CD4-positive, CD25-positive, alpha-beta regulatory T cell (primary cell): ENCODE measurements around the gene RAB21. TPM values are rescaled to one million over a fixed set of nuclear protein-coding genes. Genes with fewer than 3 reads are reported as not detected.

Experiments
- ATAC-seq, 2 donors: fragments of 150-1000 bp; cut with Tn5 transposase; one replicate each; pipeline ENCODE4 v1.10.0; 2021; ENCODE audit warnings: low read depth in 2 of 2, moderate number of reproducible peaks in 2 of 2, moderate library complexity in 1 of 2
- DNase-seq, 3 donors: peaks; one replicate each; pipeline versions ENCODE4 v3.0.0 to v3.0.0-alpha.2; 2012 to 2022; ENCODE audit warnings: mixed read lengths in 1 of 3
- H3K27ac ChIP-seq: one replicate; pipeline ENCODE4 v1.7.0; 2013; ENCODE audit warnings: mild to moderate bottlenecking, low read length; ENCODE audit not compliant: insufficient read depth, poor library complexity, severe bottlenecking
- H3K27me3 ChIP-seq: one replicate; pipeline ENCODE4 v1.7.0; 2013; ENCODE audit warnings: low read length; ENCODE audit not compliant: control insufficient read depth, insufficient read depth
- H3K36me3 ChIP-seq: one replicate; pipeline ENCODE4 v1.7.0; 2013; ENCODE audit warnings: mild to moderate bottlenecking, low read length, moderate library complexity; ENCODE audit not compliant: control insufficient read depth, insufficient read depth
- H3K4me1 ChIP-seq: 2 replicates; pipeline ENCODE4 v1.7.0; 2013; ENCODE audit warnings: mild to moderate bottlenecking, low read length; ENCODE audit not compliant: insufficient read depth, control insufficient read depth, poor library complexity, severe bottlenecking
- H3K4me3 ChIP-seq: one replicate; pipeline ENCODE4 v1.7.0; 2013; ENCODE audit warnings: low read depth, mild to moderate bottlenecking, low read length, moderate library complexity
- H3K9me3 ChIP-seq, 2 experiments: 1 replicate in 1 of 2; 2 replicates in 1 of 2; pipeline ENCODE4 v1.7.0; 2013; ENCODE audit warnings: low read length in 2 of 2, mild to moderate bottlenecking in 1 of 2, moderate library complexity in 1 of 2; ENCODE audit not compliant: control insufficient read depth in 2 of 2
- H3K27ac Mint-ChIP-seq, 3 donors: one replicate each; pipeline ENCODE4 v1.8.0; 2020 to 2022; ENCODE audit warnings: mild to moderate bottlenecking in 3 of 3, mixed read lengths in 3 of 3, moderate library complexity in 2 of 3
- H3K27me3 Mint-ChIP-seq: one replicate; pipeline ENCODE4 v1.8.0; 2022; ENCODE audit warnings: mild to moderate bottlenecking, mixed read lengths
- H3K36me3 Mint-ChIP-seq: one replicate; pipeline ENCODE4 v1.8.0; 2020; ENCODE audit warnings: mixed read lengths
- H3K4me1 Mint-ChIP-seq, 4 donors: one replicate each; pipeline ENCODE4 v1.8.0; 2020 to 2022; ENCODE audit warnings: mixed read lengths in 4 of 4, mild to moderate bottlenecking in 1 of 4
- H3K4me3 Mint-ChIP-seq, 4 donors: one replicate each; pipeline ENCODE4 v1.8.0; 2020 to 2022; ENCODE audit warnings: mild to moderate bottlenecking in 4 of 4, mixed read lengths in 4 of 4, moderate library complexity in 3 of 4
- H3K9me3 Mint-ChIP-seq, 7 donors: one replicate each; pipeline ENCODE4 v1.8.0; 2020 to 2022; ENCODE audit warnings: mixed read lengths in 7 of 7, mild to moderate bottlenecking in 3 of 7, moderate library complexity in 2 of 7
- polyA plus RNA-seq, 4 donors: library from polyadenylated mRNA; unstranded; fragments of 300-500 nt; fragmentation: Illumina TruSeq; gene quantifications; one replicate each; pipeline ENCODE4 v1.2.3, GENCODE V29; 2021
- total RNA-seq: library from RNA; stranded (reverse); gene quantifications from one replicate; pipeline ENCODE4 v1.2.3, GENCODE V29; 2022

The RAB21 gene
- total and polyA plus RNA-seq, 5 donors from 2014 or later: 29.9 to 76.2 (median 40.5) TPM

GRCh38 chr12:71790331-71790730 lies 35.7 kb downstream of the RAB21 start:
- no peak overlapping the region for H3K27ac ChIP-seq
- Mint-ChIP-seq H3K4me1 (peaks cover 5 to 14% (median 12%) of the 10 kb centered on the region in 4 donors), H3K27me3 (no peaks in the 10 kb centered on the region), H3K27ac (no peak overlapping the region), H3K9me3 (no peaks in the 10 kb centered on the region), H3K4me3 (no peak overlapping the region), H3K36me3 (peaks cover 7% of the 10 kb centered on the region)
- no peaks in the 10 kb centered on the region for H3K4me1 ChIP-seq
- no peaks in the 10 kb centered on the region for H3K9me3 ChIP-seq
- no peaks in the 10 kb centered on the region for H3K27me3 ChIP-seq
- DNase-seq (no peak), ATAC-seq (no peak)
- H3K36me3 ChIP-seq: peaks cover 22% of the 10 kb centered on the region
- H3K4me3 ChIP-seq: no peak overlapping the region

- H3K27ac Mint-ChIP-seq: peak overlapping the region; percentile 2 to 71 (median 15)
- DNase-seq (no peak), ATAC-seq (no peak)
- H3K36me3 Mint-ChIP-seq: peaks cover 3% of the 10 kb centered on the region
- H3K4me1 Mint-ChIP-seq: peaks cover 4 to 13% (median 10%) of the 10 kb centered on the region in 4 donors
- Histone ChIP-seq H3K27ac (no peak overlapping the region), H3K9me3 (no peaks in the 10 kb centered on the region), H3K4me1 (no peaks in the 10 kb centered on the region), H3K4me3 (no peak overlapping the region), H3K27me3 (no peaks in the 10 kb centered on the region), H3K36me3 (peaks cover 11% of the 10 kb centered on the region)
- no peak overlapping the region for H3K4me3 Mint-ChIP-seq
- H3K9me3 Mint-ChIP-seq: no peaks in the 10 kb centered on the region
- no peaks in the 10 kb centered on the region for H3K27me3 Mint-ChIP-seq
These were observed 36.9 kb downstream of the RAB21 start for GRCh38 chr12:71791473-71792150.

- no peaks in the 10 kb centered on the region for H3K27me3 Mint-ChIP-seq
- no peak overlapping the region for H3K4me3 Mint-ChIP-seq
- no peak overlapping the region for H3K4me3 ChIP-seq
- H3K4me1 Mint-ChIP-seq: peaks cover 2 to 8% (median 4%) of the 10 kb centered on the region in 4 donors
- H3K4me1 ChIP-seq: no peaks in the 10 kb centered on the region
- no peaks in the 10 kb centered on the region for H3K9me3 Mint-ChIP-seq
- H3K27ac Mint-ChIP-seq: no peak overlapping the region
- no peaks in the 10 kb centered on the region for H3K27me3 ChIP-seq
- H3K27ac ChIP-seq: no peak overlapping the region
- ATAC-seq (peak in 1 of 2 donors; percentile 25), DNase-seq (no peak)
- H3K36me3 ChIP-seq: peaks cover 11% of the 10 kb centered on the region
- no peaks in the 10 kb centered on the region for H3K36me3 Mint-ChIP-seq
- H3K9me3 ChIP-seq: no peaks in the 10 kb centered on the region
These were observed 37.9 kb downstream of the RAB21 start for GRCh38 chr12:71792599-71792998.

GRCh38 chr12:71795901-71796300 lies 41.2 kb downstream of the RAB21 start:
- Histone ChIP-seq H3K27me3 (no peaks in the 10 kb centered on the region), H3K9me3 (no peaks in the 10 kb centered on the region), H3K36me3 (no peaks in the 10 kb centered on the region), H3K4me1 (no peaks in the 10 kb centered on the region), H3K27ac (no peak overlapping the region), H3K4me3 (no peak overlapping the region)
- no peaks in the 10 kb centered on the region for H3K27me3 Mint-ChIP-seq
- peaks cover 0 to 8% (median 0%) of the 10 kb centered on the region in 4 donors for H3K4me1 Mint-ChIP-seq
- DNase-seq: no peak
- H3K9me3 Mint-ChIP-seq: no peaks in the 10 kb centered on the region
- no peak overlapping the region for H3K27ac Mint-ChIP-seq
- no peaks in the 10 kb centered on the region for H3K36me3 Mint-ChIP-seq
- no peak for ATAC-seq
- no peak overlapping the region for H3K4me3 Mint-ChIP-seq

GRCh38 chr12:71797531-71797930 lies 42.9 kb downstream of the RAB21 start:
- no peak overlapping the region for H3K4me3 ChIP-seq
- no peaks in the 10 kb centered on the region for H3K4me1 ChIP-seq
- no peaks in the 10 kb centered on the region for H3K36me3 ChIP-seq
- Mint-ChIP-seq H3K9me3 (no peaks in the 10 kb centered on the region), H3K4me3 (no peak overlapping the region), H3K27ac (no peak overlapping the region), H3K27me3 (no peaks in the 10 kb centered on the region), H3K36me3 (no peaks in the 10 kb centered on the region), H3K4me1 (peaks cover 0 to 8% (median 0%) of the 10 kb centered on the region in 4 donors)
- no peaks in the 10 kb centered on the region for H3K27me3 ChIP-seq
- H3K27ac ChIP-seq: no peak overlapping the region
- no peak for ATAC-seq
- no peak for DNase-seq
- no peaks in the 10 kb centered on the region for H3K9me3 ChIP-seq

GRCh38 chr12:71799106-71799505 lies 44.4 kb downstream of the RAB21 start:
- no peak overlapping the region for H3K4me3 ChIP-seq
- Mint-ChIP-seq H3K9me3 (no peaks in the 10 kb centered on the region), H3K4me1 (peaks cover 0 to 8% (median 0%) of the 10 kb centered on the region in 4 donors), H3K4me3 (no peak overlapping the region), H3K27me3 (no peaks in the 10 kb centered on the region), H3K36me3 (no peaks in the 10 kb centered on the region), H3K27ac (no peak overlapping the region)
- DNase-seq (no peak), ATAC-seq (no peak)
- no peaks in the 10 kb centered on the region for H3K4me1 ChIP-seq
- H3K27ac ChIP-seq: no peak overlapping the region
- no peaks in the 10 kb centered on the region for H3K36me3 ChIP-seq
- no peaks in the 10 kb centered on the region for H3K9me3 ChIP-seq
- H3K27me3 ChIP-seq: no peaks in the 10 kb centered on the region

- H3K27ac ChIP-seq: no peak overlapping the region
- no peak for ATAC-seq
- peaks cover 3% of the 10 kb centered on the region for H3K27me3 ChIP-seq
- H3K36me3 ChIP-seq: no peaks in the 10 kb centered on the region
- Mint-ChIP-seq H3K9me3 (no peaks in the 10 kb centered on the region), H3K36me3 (no peaks in the 10 kb centered on the region), H3K27ac (no peak overlapping the region), H3K27me3 (no peaks in the 10 kb centered on the region), H3K4me3 (no peak overlapping the region), H3K4me1 (peaks cover 0 to 8% (median 0%) of the 10 kb centered on the region in 4 donors)
- no peaks in the 10 kb centered on the region for H3K9me3 ChIP-seq
- no peak overlapping the region for H3K4me3 ChIP-seq
- no peak for DNase-seq
- no peaks in the 10 kb centered on the region for H3K4me1 ChIP-seq
These were observed 45.5 kb downstream of the RAB21 start for GRCh38 chr12:71800177-71800576.

GRCh38 chr12:71804505-71804904 lies 49.8 kb downstream of the RAB21 start:
- ATAC-seq (no peak), DNase-seq (no peak)
- Mint-ChIP-seq H3K36me3 (no peaks in the 10 kb centered on the region), H3K4me3 (no peak overlapping the region), H3K27me3 (peaks cover 4% of the 10 kb centered on the region), H3K4me1 (no peaks in the 10 kb centered on the region), H3K27ac (no peak overlapping the region), H3K9me3 (no peaks in the 10 kb centered on the region)
- no peaks in the 10 kb centered on the region for H3K36me3 ChIP-seq
- no peaks in the 10 kb centered on the region for H3K4me1 ChIP-seq
- no peak overlapping the region for H3K4me3 ChIP-seq
- peaks cover 9% of the 10 kb centered on the region for H3K27me3 ChIP-seq
- no peaks in the 10 kb centered on the region for H3K9me3 ChIP-seq
- H3K27ac ChIP-seq: no peak overlapping the region
